A549 (cell line): ENCODE results near the gene CITED2.

ENCODE experiments used
- CTCF ChIP-seq: fragments of >200 bp; sonication (Bioruptor Twin); formaldehyde crosslinking; IDR thresholded peaks from 3 replicates; pipeline ENCODE4 v1.5.1; 2016
- JUN ChIP-seq, 2 experiments: fragments of >200 bp; sonication (Bioruptor Twin); formaldehyde crosslinking; IDR thresholded peaks; 2 replicates in 1 of 2; 3 replicates in 1 of 2; pipeline ENCODE4 v1.6.1; 2016 to 2017
- POLR2A ChIP-seq: IDR thresholded peaks from 2 replicates; pipeline ENCODE4 v1.6.1; 2012; ENCODE audit warnings: mild to moderate bottlenecking, low read length
- TF ChIP-seq, protein P1 (sequence below): IDR thresholded peaks from 2 replicates; pipeline ENCODE4 v1.6.1; 2012

DNA sequence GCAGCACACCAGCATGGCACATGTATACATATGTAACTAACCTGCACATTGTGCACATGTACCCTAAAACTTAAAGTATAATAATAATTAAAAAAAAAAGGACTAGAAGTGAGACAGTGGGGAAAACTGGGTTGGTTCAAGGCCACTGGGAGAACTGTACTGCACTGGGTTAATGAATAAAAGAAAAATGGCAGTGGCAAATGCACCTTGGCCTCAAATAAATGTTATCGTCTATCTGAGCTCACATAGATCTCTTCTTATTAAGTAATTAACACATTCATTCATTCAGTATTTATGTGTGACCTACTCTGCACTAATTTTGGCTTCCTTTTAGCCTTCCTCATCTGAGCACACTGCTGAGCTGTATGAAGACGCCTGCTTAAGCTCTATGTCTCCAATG lies 17.5 kb downstream of the CITED2 start:
- TF ChIP-seq, protein P1, sequence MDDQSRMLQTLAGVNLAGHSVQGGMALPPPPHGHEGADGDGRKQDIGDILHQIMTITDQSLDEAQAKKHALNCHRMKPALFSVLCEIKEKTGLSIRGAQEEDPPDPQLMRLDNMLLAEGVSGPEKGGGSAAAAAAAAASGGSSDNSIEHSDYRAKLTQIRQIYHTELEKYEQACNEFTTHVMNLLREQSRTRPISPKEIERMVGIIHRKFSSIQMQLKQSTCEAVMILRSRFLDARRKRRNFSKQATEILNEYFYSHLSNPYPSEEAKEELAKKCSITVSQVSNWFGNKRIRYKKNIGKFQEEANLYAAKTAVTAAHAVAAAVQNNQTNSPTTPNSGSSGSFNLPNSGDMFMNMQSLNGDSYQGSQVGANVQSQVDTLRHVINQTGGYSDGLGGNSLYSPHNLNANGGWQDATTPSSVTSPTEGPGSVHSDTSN: no peak
- TF ChIP-seq POLR2A (no peak), CTCF (no peak), JUN (IDR thresholded peaks at IDR 0.05) (no peak)
